Stomach (tissue), 9 donors: ENCODE results near the gene WDR93. TPM values are rescaled to one million over a fixed set of nuclear protein-coding genes. Genes with fewer than 3 reads are reported as not detected.

ENCODE experiments used
- DNase-seq, 2 donors: peaks; one replicate each; pipeline versions ENCODE4 v3.0.0 to v3.0.0-alpha.2; 2013 to 2019
- H3K27ac ChIP-seq, 5 donors: fragments of 200-600 bp in 4 of 5; sonication (generic) in 4 of 5; one replicate each; pipeline ENCODE4 v1.5.1; 2013 to 2019; ENCODE audit warnings: mild to moderate bottlenecking in 1 of 5, moderate library complexity in 1 of 5
- H3K27me3 ChIP-seq, 3 donors: fragments of 200-600 bp; sonication (generic); one replicate each; pipeline ENCODE4 v1.5.1; 2017 to 2019; ENCODE audit warnings: mixed run types in 1 of 3
- H3K36me3 ChIP-seq, 4 donors: fragments of 200-600 bp; sonication (generic); 1 replicate in 3 of 4; 2 replicates in 1 of 4; pipeline ENCODE4 v1.5.1; 2016 to 2019
- H3K4me1 ChIP-seq, 4 donors: fragments of 200-600 bp; sonication (generic); one replicate each; pipeline ENCODE4 v1.5.1; 2016 to 2019
- H3K4me3 ChIP-seq, 4 donors: fragments of 200-600 bp; sonication (generic) in 3 of 4; one replicate each; pipeline ENCODE4 v1.5.1; 2016 to 2019; ENCODE audit warnings: mild to moderate bottlenecking in 1 of 4
- H3K9me3 ChIP-seq, 4 donors: fragments of 200-600 bp; sonication (generic); one replicate each; pipeline ENCODE4 v1.5.1; 2016 to 2019
- CTCF ChIP-seq, 7 experiments: fragments of 450-650 bp in 4 of 7; fragments of 200-600 bp in 3 of 7; sonication (generic) in 3 of 7; IDR thresholded peaks; one replicate each; pipeline ENCODE4 v1.5.1; 2016 to 2019; ENCODE audit warnings: antibody characterized with exemption in 7 of 7, control low read depth in 2 of 7, mild to moderate bottlenecking in 1 of 7
- EP300 ChIP-seq: sonication (generic); formaldehyde crosslinking; IDR thresholded peaks from one replicate; pipeline ENCODE4 v1.6.1; 2017; ENCODE audit warnings: antibody characterized with exemption
- POLR2A ChIP-seq, 4 donors: fragments of 450-650 bp; IDR thresholded peaks; one replicate each; pipeline ENCODE4 v1.6.1; 2016; ENCODE audit warnings: antibody characterized with exemption in 4 of 4, control low read depth in 2 of 4, mild to moderate bottlenecking in 1 of 4, moderate library complexity in 1 of 4
- POLR2AphosphoS5 ChIP-seq, 3 donors: sonication (generic); formaldehyde crosslinking; IDR thresholded peaks; one replicate each; pipeline ENCODE4 v1.6.1; 2016; ENCODE audit warnings: antibody characterized with exemption in 3 of 3
- WGBS, 5 donors: extraction: QIAGEN DNeasy Blood & Tissue Kit in 3 of 5; methylation state at CpG; one replicate each; pipeline versions ENCODE4 v1.1.5 to v1.1.7; 2013 to 2018; 5-methylcytosine and 5-hydroxymethylcytosine counted together
- intact Hi-C: fragments of 100-400 bp; cut with DNase I; formaldehyde crosslinking; loops from one replicate; pipeline ENCODE4 v1.15.1; 2023; ENCODE audit warnings: low total_unique reads
- polyA plus RNA-seq, 3 donors: library from polyadenylated mRNA; stranded (reverse); fragments of 200-250 nt; gene quantifications; one replicate each; pipeline ENCODE4 v1.2.3, GENCODE V29; 2013
- total RNA-seq, 5 donors: library from RNA; depleted of rRNA; stranded (reverse); fragments of >200 nt; gene quantifications; one replicate each; pipeline versions ENCODE4 v1.1.0 to v1.2.3, GENCODE V29; 2014 to 2016
- donor health status: healthy with polysubstance abuse.
- donor health status: Bipolar disorder and iron deficiency.
- donor health status: healthy.

WDR93 gene
- total and polyA plus RNA-seq, 8 donors: 0.10 TPM; not detected in 7

DNA sequence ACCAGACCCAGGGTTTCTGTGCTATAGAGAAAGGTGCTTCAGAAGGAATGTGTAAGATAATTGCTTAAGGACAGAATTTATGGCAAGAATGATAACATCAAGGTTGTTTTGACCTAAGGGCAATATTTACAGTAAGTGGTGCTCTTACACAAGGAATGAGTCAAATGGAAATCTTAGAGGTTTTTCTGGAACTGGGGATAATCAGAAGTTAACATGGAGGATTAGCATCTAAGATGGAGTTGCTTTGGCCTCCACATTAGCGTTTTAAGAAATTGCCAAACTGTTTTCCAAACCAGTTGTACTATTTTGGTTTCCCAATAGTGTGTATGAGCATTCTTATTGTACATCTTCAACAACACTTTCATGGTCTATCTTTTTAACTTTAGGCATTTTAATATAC is 3.1 kb downstream of the WDR93 start:
- no peaks in the 10 kb centered on the region for H3K36me3 ChIP-seq
- H3K4me1 ChIP-seq: peaks cover 10 to 19% (median 16%) of the 10 kb centered on the region in 4 donors
- no peaks in the 10 kb centered on the region for H3K9me3 ChIP-seq
- DNase-seq: no peak
- WGBS, 5 donors: 84 to 92% (median 89%) methylated on average over 1 of the region's 1 CpG
- H3K4me3 ChIP-seq: no peak overlapping the region
- H3K27ac ChIP-seq: no peak overlapping the region
- H3K27me3 ChIP-seq: no peaks in the 10 kb centered on the region
- intact Hi-C loops: no loop called here
- no peak for TF ChIP-seq POLR2AphosphoS5 (IDR thresholded peaks at IDR 0.05)

- Histone ChIP-seq H3K4me3 (no peak overlapping the region), H3K9me3 (no peaks in the 10 kb centered on the region), H3K27me3 (no peaks in the 10 kb centered on the region), H3K36me3 (no peaks in the 10 kb centered on the region), H3K4me1 (peaks cover under 1 to 4% (median 3%) of the 10 kb centered on the region in 4 donors), H3K27ac (no peak overlapping the region)
- DNase-seq: no peak
- 80 to 90% (median 85%) methylated on average over 1 of the region's 1 CpG for WGBS, 5 donors
- intact Hi-C loops: loop anchor here (5.0 kb wide), 1 partner anchor 53 kb away; no protein-coding TSS in a partner anchor
- TF ChIP-seq POLR2A (IDR thresholded peaks at IDR 0.05) (no peak), POLR2AphosphoS5 (IDR thresholded peaks at IDR 0.05) (no peak), CTCF (IDR thresholded peaks at IDR 0.05) (no peak), EP300 (no peak)
Observed at GRCh38 chr15:89695198-89695597, 4.6 kb downstream of the WDR93 start.

- Histone ChIP-seq H3K4me1 (no peaks in the 10 kb centered on the region), H3K27me3 (peaks cover 0 to 5% (median 0%) of the 10 kb centered on the region in 3 donors), H3K27ac (no peak overlapping the region), H3K4me3 (no peak overlapping the region), H3K36me3 (no peaks in the 10 kb centered on the region), H3K9me3 (no peaks in the 10 kb centered on the region)
- intact Hi-C loops: no loop called here
- no peak for TF ChIP-seq CTCF (IDR thresholded peaks at IDR 0.05)
- no peak for TF ChIP-seq POLR2AphosphoS5 (IDR thresholded peaks at IDR 0.05)
- DNase-seq: no peak
Observed at GRCh38 chr15:89704411-89704810, 13.8 kb downstream of the WDR93 start.

- Histone ChIP-seq H3K36me3 (no peaks in the 10 kb centered on the region), H3K4me1 (no peaks in the 10 kb centered on the region), H3K9me3 (no peaks in the 10 kb centered on the region), H3K4me3 (no peak overlapping the region), H3K27ac (no peak overlapping the region), H3K27me3 (peaks cover 0 to 2% (median 0%) of the 10 kb centered on the region in 3 donors)
- TF ChIP-seq EP300 (no peak), CTCF (IDR thresholded peaks at IDR 0.05) (no peak), POLR2A (IDR thresholded peaks at IDR 0.05) (no peak)
- WGBS, 5 donors: 26 to 45% (median 33%) methylated on average over 1 of the region's 1 CpG
- no peak for DNase-seq
- intact Hi-C loops: no loop called here
Observed at GRCh38 chr15:89707577-89707976, 17.0 kb downstream of the WDR93 start.

DNA sequence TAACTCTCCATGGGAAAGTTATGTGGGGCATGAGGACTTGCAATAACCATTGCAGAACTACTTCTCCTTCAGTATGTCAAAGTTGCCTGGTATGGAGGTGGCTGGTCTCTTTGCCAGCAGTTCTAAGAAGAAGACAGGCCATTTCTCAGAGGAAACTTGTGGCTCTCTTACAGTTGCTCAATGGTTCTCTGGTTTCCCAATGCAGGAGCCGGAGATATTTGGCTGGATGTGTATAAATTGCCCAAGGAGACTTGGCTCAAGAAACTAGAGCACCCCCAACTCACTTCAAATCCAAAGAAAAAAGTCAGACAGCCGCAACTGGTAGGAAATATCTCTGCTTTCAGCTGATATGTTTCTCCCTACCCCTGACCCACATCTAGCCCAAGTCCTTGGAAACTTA is 24.2 kb downstream of the WDR93 start:
- Histone ChIP-seq H3K27ac (no peak overlapping the region), H3K9me3 (no peaks in the 10 kb centered on the region), H3K27me3 (no peaks in the 10 kb centered on the region), H3K4me1 (no peaks in the 10 kb centered on the region), H3K36me3 (no peaks in the 10 kb centered on the region), H3K4me3 (no peak overlapping the region)
- intact Hi-C loops: no loop called here
- TF ChIP-seq EP300 (no peak), POLR2A (IDR thresholded peaks at IDR 0.05) (no peak), CTCF (IDR thresholded peaks at IDR 0.05) (no peak)
- 81 to 94% (median 89%) methylated on average over 2 of the region's 2 CpGs for WGBS, 5 donors
- DNase-seq: no peak
